ENCODE data around the gene SLC35B2. TPM values are rescaled to one million over a fixed set of nuclear protein-coding genes. Genes with fewer than 3 reads are reported as not detected.

SLC35B2 gene
- total and polyA plus RNA-seq, 9 of the 15 experiments (the other 6 are each of a cell fraction or from before 2014, with no cell fraction given) = 14.5 to 59.1 (median 47.1) TPM

GRCh38 chr6:44265007-44265721 is 7.8 kb upstream of the SLC35B2 start, which contains the start of gene NFKBIE (continued):
- TF ChIP-seq RERE (CRISPR knock-in tag; IDR thresholded peaks at IDR 0.05; ENCODE audit: borderline replicate concordance) (peak; percentile 81; the same call in 1 of the 2 replicates), BCL6 (CRISPR knock-in tag; IDR thresholded peaks at IDR 0.05) (no peak), ZBTB43 (CRISPR knock-in tag; IDR thresholded peaks at IDR 0.05) (no peak), PHB (CRISPR knock-in tag; IDR thresholded peaks at IDR 0.05) (no peak), FOXA1 (IDR thresholded peaks at IDR 0.05; ENCODE audit: borderline replicate concordance) (no peak), PURB (CRISPR knock-in tag; IDR thresholded peaks at IDR 0.05; ENCODE audit: low read depth) (no peak), ZFX (CRISPR knock-in tag; IDR thresholded peaks at IDR 0.05) (peak; percentile 62), ZNF75A (CRISPR knock-in tag; IDR thresholded peaks at IDR 0.05) (no peak), TAF7 (tag; IDR thresholded peaks at IDR 0.05) (no peak), SIN3A (IDR thresholded peaks at IDR 0.05; ENCODE audit: borderline replicate concordance in 2 of 2, control insufficient read depth in 1 of 2, low read depth in 2 of 2, low read length in 2 of 2) (peak; percentile 76 to 81; a peak in 3 of 4 replicates), RHOXF2B (CRISPR knock-in tag; conservative IDR thresholded peaks at IDR 0.05) (no peak), MCM3 (IDR thresholded peaks at IDR 0.05) (no peak), ZNF584 (CRISPR knock-in tag; IDR thresholded peaks at IDR 0.05; ENCODE audit: low read depth) (no peak), SMARCB1 (IDR thresholded peaks at IDR 0.05; ENCODE audit: insufficient read length, low read depth) (no peak), NBN (IDR thresholded peaks at IDR 0.05; ENCODE audit: low read depth) (peak; percentile 40; the same call in 1 of the 2 replicates), ZBTB33 (CRISPR knock-in tag; IDR thresholded peaks at IDR 0.05) (no peak), ZNF589 (CRISPR knock-in tag; IDR thresholded peaks at IDR 0.05; ENCODE audit: low read depth) (no peak), SMAD3 (CRISPR knock-in tag; conservative IDR thresholded peaks at IDR 0.05) (no peak), FIP1L1 (IDR thresholded peaks at IDR 0.05; ENCODE audit: low read depth, low read length, poor library complexity, severe bottlenecking) (peak; percentile 90), POU5F1 (IDR thresholded peaks at IDR 0.05; ENCODE audit: borderline replicate concordance, low read depth, low read length, partially characterized antibody) (no peak), CREM (IDR thresholded peaks at IDR 0.05; ENCODE audit: low read depth) (peak; percentile 36; the same call in 1 of the 2 replicates)

All from K562 (cell line).